Measurements from ENCODE around the gene MORN3.
"Not testable (repeated sequence)": the region's sequence is repeated elsewhere in the genome, so short reads cannot be mapped to it uniquely, and the experiment has no call there.

The MORN3 gene

GRCh38 chr12:121692744-121693143, 23.3 kb upstream of the MORN3 start:
- not testable (repeated sequence) for DNase-seq (ENCODE audit: low read depth)

- DNase-seq (ENCODE audit: low read depth), result no peak
Measured at GRCh38 chr12:121689430-121689829, 20.0 kb upstream of the MORN3 start.

- no peak for DNase-seq (ENCODE audit: low read depth)
Measured at GRCh38 chr12:121688966-121689365, 19.5 kb upstream of the MORN3 start.

DNA sequence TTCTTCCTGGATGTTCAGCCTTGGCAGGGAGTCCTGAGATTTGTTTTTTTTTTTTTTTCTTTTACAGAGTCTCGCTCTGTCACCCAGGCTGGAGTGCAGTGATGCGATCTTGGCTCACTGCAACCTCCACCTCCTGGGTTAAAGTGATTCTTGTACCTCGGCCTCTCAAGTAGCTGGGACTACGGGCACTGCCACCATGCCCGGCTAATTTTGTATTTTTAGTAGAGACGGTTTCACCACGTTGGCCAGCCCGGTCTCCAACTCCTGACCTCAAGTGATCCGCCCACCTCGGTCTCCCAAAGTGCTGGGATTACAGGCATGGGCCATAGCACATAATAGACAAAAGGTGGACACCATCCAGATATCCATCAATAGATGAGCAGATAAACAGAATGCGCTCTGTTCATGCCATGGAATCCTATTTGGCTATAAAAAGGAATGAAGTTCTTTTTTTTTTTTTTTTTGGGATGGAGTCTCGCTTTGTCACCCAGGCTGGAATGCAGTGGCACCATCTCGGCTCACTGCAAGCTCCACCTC, 10.3 kb upstream of the MORN3 start:
- DNase-seq (ENCODE audit: low read depth), result not testable (repeated sequence)

GRCh38 chr12:121678716-121679300, 9.4 kb upstream of the MORN3 start:
- DNase-seq (ENCODE audit: low read depth), result no peak

DNA sequence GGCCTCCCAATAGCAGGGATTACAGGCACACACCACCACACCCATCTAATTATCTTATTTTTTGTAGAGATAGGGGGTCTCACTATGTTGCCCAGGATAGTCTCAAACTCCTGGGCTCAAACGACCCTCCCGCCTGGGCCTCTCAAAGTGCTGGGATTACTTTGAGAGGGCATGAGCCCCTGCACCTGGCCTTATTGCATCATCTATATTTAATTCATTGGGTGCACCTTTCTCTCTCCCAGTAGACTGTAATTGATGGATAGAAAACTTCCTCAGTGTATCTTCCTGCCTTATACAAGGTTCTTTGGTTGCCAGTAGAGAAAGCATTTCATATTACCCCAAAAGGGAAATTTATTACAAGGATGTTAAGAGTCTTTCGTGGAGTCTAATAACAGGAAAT, 8.9 kb upstream of the MORN3 start:
- no peak for DNase-seq (ENCODE audit: low read depth)

DNA sequence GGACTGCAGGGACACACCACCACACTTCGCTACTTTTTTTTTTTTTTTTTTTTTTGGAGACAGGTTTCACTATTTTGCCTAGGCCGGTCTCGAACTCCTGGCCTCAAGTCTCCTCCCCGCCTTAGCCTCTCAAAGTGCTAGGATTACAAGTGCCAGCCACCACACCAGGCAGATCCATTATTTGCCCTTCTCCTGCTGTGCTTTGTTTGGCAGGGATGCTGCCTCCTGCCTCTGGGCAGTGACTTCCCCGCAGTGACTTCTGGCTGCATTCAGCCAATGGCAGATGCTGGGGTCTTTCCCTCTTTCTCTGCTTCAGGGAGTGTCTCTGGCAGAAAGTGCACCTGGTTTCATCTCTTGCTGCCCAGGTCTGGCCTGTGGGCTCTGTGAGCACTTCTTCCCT, 6.7 kb upstream of the MORN3 start:
- no peak for DNase-seq (ENCODE audit: low read depth)

DNA sequence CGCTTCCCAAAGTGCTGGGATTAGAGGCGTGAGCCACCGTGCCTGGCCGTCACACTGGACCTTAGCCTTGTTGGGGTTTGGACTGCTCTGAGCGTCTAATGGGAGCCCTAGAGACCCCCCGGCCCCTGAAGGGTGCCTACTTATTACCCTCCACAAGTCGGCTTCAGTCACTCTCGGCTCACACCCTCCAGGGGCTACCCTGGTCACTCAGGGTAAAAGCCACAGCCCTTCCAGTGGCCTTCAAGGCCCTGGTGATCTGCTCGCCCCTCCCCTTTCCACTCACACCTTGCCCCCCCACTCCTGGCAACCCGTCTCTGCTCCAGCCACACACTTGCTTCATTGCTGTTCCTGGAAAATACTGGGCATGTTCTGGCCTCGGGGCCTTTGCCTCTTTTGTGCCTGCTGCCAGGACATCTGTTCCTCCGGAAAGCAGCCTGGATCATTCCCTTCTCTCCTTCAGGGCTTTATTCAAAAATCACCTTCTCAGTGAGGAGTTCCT, 3.6 kb upstream of the MORN3 start:
- no peak for DNase-seq (ENCODE audit: low read depth)

DNA sequence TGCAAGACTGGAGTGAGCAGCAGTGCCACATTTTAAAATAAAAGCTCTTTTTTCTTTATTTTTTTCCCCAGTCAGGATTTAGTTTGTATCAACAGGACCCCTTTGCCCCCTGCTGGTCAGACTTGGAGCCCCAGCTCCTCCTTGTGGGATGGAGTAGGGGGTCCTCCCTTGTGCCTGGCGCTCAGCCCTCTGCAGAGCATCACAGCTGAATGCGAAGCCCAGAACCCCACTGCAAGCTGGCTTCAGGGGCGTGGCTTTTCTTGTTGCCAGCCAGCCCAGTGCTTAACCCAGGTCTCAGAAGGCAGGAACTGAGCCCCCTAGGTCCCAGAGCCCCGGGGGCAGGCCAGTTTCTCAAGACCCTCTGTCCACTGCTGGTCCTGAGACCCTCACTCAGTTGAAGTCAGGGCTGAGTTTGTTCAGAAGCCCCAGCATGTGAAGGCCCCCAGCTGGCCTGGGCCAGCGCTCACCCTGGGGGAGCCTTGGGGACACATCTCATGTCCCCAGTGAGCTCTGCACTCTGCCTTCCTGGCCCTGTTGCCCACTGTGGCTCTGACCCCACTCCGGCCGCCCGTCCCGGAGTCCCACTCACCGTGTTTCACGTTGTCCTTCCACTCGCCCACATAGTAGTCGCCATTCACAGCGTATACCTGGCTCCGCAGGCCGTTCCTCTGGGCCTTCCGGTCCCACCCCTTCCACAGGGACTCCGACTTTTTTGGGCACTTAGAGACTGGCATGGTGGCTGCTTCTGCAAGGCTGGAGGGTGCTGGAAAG, 519 bp downstream of the MORN3 start:
- no peak for DNase-seq (ENCODE audit: low read depth)

GRCh38 chr12:121666829-121667228, 2.6 kb downstream of the MORN3 start:
- not testable (repeated sequence) for DNase-seq (ENCODE audit: low read depth)

DNA sequence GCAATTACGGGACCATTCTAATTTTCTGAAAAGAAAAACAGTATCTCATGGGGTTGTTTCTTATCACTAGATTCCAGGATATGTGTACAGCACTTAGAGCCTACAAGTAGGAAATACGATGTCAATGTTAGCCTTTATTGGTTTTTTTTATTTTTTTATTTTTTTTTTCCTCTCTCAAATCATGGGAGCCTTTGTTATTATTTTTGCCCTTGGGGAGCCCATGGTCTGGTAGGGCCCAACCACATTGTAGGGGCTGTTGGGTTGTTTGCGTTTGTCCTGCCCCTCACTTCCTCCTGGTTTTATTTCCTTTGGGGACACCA, 5.9 kb downstream of the MORN3 start:
- no peak for DNase-seq (ENCODE audit: low read depth)

GRCh38 chr12:121661353-121662105, 7.9 kb downstream of the MORN3 start:
- not testable (repeated sequence) for DNase-seq (ENCODE audit: low read depth)

GRCh38 chr12:121657305-121658008, 12.0 kb downstream of the MORN3 start:
- DNase-seq (ENCODE audit: low read depth), result no peak

DNA sequence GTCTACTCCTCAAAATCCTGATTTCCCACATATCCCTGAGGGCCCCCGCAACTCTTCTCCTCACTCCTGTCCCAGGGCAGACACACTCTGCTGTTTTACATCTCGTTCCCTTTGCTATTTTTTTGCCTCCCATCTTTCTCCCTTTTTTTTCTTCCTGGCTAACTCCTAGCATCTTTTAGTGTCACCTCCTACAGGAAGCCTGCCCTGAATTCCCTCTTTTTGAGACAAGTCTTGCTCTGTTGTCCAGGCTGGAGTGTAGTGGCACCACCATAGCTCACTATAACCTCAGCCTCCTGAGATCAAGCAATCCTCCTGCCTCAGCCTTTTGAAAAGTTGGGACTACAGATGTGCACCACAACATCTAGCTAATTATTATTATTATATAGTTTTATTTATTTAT, 13.3 kb downstream of the MORN3 start:
- DNase-seq (ENCODE audit: low read depth), result no peak

DNA sequence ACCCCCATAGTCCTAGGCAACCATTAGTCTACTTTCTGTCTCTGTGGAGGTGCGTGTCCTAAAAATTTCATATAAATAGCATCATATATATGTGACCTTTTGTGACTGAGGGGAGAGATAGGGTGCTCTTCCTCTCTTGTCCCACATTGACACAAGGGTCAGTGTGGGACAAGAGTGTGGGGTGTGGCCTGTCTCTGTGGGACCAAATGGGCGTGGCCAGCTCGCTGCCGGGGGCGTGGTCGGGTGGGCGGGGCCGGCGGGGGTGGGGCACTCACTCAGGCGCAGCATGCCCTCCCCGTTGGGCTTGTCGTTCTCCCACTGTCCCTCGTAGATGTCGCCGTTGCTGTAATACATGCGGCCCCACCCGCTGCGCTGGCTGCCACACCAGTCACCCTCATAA, 15.5 kb downstream of the MORN3 start:
- no peak for DNase-seq (ENCODE audit: low read depth)

DNA sequence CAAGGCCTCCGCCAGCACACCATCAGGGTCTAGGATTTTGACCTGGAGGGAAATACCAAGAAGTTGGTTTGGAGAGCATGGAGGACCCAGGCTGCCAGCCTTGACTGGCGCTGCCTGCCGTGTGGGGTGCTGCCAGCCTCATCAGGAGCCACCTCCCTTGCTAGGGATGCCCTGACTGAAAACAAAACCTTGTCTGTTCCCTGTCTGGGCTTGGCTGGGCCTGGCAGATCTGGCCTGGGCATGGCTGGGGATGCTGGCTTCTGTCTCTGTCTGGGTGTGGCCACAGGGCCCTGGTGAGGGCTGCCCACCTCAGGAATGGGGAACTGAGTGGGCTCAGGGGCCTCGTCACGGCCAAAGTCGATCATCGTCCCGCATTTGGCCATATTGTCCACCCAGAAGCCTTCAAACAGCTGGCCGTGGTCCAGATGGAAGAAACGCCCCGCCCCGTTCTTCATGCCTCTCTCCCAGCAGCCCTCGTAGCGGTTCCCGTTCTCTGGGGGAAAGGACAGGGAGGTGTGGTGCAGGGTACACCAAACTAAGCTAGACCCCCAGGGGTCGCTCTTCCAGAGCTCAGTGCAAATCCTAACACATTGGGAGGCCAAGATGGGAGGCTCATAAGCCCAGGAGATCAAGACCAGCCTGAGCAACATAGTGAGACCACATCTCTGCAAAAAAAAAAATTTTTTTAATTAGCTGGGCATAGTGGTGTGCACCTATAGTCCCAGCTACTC, 16.5 kb downstream of the MORN3 start:
- DNase-seq (ENCODE audit: low read depth), result no peak

DNA sequence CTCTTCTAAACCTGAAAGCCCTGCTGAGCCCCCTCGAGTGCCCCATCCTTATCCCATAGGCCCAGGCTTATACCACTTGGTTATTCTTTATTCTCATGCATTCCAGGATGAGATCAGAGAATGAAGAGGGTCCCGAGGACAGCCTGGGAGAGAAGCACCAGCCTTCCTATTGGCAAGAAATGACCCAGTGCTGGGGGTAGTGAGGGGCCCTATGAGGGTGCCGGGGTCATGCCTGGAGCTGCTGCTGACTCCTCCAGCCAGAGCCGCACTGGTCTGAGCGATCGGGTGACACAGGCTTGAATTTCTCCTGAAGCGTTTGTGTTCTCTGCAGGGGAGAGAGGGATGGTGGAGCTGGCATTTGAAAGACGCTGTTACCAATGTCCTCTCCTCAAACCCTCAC, 18.1 kb downstream of the MORN3 start:
- no peak for DNase-seq (ENCODE audit: low read depth)

DNA sequence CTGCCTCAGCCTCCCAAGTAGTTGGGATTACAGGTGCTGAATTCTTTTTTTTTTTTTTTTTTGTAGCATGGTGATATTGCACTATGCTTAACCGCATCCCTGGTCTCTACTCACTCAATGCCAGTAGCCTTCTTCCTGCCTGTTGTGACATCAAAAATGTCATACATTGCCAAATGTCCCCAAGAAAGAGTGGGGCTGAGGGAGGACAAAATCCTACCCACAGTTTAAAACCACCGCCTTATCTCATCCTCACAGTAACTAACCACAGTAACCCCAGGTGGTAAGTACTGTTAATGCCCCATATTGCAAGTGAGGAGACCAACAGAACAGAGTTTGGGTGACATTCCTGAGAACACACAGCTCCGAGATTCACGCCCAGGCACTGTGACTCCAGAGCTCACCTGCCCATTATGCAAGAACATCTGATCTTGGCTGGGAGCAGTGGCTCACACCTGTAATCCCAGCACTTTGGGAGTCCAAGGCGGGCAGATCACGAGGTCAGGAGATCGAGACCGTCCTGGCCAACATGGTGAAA, 19.6 kb downstream of the MORN3 start:
- no peak for DNase-seq (ENCODE audit: low read depth)

DNA sequence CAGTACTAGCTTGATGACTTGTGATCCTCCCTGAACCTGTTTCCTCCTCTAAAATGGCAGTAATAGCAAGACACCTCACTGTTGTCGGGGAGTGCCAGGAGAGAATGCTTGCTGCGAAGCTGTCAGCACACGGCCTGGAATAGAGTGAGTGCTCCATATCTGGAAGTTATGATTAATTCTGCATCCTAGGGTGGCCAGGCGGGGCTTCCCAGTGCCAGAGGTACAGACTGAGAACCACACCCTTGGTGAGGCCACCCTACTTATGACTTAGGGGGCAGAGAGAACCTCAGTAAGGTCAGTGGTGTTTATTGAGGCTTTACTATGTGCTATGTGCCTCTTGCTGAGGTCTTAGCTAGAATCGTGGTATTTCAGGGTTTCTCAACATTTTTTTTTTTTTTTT, 20.1 kb downstream of the MORN3 start:
- no peak for DNase-seq (ENCODE audit: low read depth)

DNA sequence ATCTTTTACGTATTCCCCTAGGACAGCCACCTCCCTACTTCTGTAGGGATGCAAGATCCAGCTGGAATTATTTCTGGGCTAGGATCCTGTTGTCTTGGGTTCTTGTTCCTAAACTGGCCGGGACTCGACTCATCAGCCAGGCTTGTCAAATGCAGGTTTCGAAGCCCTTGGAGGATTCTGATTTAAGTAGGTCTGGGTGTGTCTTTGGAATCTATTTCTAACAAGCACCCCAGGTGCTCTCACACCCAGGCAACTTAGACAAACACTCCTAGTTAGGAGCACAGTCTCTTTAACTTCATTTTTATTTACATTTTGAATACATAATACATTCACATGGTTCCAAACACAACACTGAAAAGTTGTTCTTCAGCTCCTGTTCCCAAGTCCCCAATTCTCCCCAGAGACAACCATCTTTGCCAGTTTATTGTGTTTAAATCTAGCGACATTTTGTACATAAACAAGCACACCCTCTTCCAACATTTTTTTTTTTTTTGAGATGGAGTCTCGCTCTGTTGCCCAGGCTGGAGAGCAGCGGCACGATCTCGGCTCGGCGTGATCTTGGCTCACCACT, 20.9 kb downstream of the MORN3 start:
- DNase-seq (ENCODE audit: low read depth), result no peak

DNA sequence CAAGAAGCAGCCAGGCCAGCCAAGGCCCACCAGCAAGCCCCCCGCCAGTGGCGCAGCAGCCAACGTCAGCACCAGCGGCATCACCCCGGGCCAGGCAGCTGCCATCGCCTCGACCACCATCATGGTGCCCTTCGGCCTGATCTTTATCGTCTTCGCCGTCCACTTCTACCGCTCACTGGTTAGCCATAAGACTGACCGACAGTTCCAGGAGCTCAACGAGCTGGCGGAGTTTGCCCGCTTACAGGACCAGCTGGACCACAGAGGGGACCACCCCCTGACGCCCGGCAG, 28.2 kb downstream of the MORN3 start:
- DNase-seq (ENCODE audit: low read depth), result no peak

Data from GM04504 (cell line).